GM10266 (cell line): ENCODE data around the gene TTC31.

Source experiments
- DNase-seq: peaks from one replicate; pipeline ENCODE4 v3.0.0; 2012; ENCODE audit errors: extremely low spot score
- CTCF ChIP-seq: IDR thresholded peaks from 2 replicates; pipeline ENCODE4 v1.5.1; 2012; ENCODE audit warnings: mild to moderate bottlenecking, low read depth; ENCODE audit not compliant: control insufficient read depth, insufficient read depth; ENCODE audit errors: missing control alignments

The TTC31 gene

GRCh38 chr2:74500578-74500946 is 17.7 kb downstream of the TTC31 start:
- DNase-seq, result no peak
- no peak for TF ChIP-seq CTCF

DNA sequence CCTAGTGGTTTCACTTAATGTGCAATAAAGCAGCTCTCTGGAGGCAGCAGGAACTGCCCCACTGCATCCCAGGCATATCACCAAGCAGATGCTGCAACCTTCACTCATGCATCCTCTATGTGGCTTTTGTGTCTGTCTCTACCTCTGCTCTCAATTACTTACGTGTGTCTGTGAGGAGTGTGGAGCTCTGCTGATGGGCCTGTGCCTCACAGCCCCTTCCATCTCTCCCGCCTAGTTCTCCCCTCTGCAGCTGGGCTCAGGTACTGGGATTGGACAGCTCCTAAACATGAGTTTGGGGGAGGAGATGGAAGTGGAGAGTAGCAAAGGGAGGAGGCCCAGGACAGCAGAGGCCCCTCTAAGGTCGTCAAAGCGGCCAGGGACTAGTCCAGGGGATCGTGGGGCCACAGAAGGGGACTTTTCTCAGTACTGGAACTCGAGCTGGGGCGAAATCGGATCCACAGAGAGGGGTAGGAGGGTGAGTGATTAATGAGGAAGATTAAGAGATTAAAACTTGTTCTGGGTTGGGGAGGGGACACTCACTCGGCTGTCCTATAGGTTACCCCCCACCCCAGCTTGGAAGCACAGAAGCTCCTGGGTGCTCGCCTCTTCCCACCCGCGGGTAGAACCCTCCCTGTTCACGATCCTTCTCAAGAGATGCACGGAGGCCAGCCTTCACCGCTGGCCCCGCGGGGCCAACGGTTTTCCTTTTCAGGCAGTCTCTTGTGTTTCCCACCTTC is 18.6 kb downstream of the TTC31 start:
- no peak for DNase-seq
- TF ChIP-seq CTCF, result no peak

GRCh38 chr2:74502147-74502719 is 19.4 kb downstream of the TTC31 start:
- no peak for TF ChIP-seq CTCF

GRCh38 chr2:74502720-74503505 is 20.0 kb downstream of the TTC31 start:
- peak; percentile 68 for TF ChIP-seq CTCF
- peak; percentile 80 for DNase-seq

More at GRCh38 chr2:74502147-74502719, 19.4 kb downstream of the TTC31 start:
- DNase-seq, result peak; percentile 32

- no peak for TF ChIP-seq CTCF
- DNase-seq, result no peak
These were observed 20.9 kb downstream of the TTC31 start for GRCh38 chr2:74503506-74504475.

- TF ChIP-seq CTCF, result no peak
- DNase-seq, result no peak
These were observed 21.7 kb downstream of the TTC31 start for GRCh38 chr2:74504591-74504990.
